Measurements from ENCODE around the gene MXRA8. TPM values are rescaled to one million over a fixed set of nuclear protein-coding genes. Genes with fewer than 3 reads are reported as not detected.
"Not testable (repeated sequence)": the region's sequence is repeated elsewhere in the genome, so short reads cannot be mapped to it uniquely, and the experiment has no call there.

Gene MXRA8
- total RNA-seq, 4 donors from 2014 or later: 78.2 to 147 (median 83.3) TPM

GRCh38 chr1:1371746-1372711, 13.7 kb upstream of the MXRA8 start:
- peak; percentile 74 for DNase-seq (ENCODE audit: low spot score)
- TF ChIP-seq CTCF (IDR thresholded peaks at IDR 0.05): peak in 2 of 3 donors; percentile 11 to 64
- no peak for ATAC-seq (ENCODE audit: low FRiP score)

DNA sequence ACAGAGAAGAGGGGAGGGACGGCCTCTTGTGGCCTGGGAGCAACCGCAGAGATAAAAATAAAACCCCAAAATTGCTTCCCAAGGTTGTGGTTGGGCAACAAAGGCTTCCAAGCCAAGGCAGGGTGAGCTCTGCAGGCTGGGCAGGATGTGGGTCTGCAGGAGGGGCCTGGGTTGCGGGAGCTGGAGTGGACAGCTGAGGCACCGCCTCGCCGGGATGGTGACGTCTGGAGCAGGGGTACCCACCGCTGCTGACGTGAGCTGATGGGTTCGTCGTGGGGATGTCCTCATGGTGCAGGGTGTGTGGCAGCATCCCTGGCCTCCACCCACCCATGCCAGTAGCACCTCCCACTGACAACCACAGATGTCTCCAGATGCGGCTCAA, 13.0 kb upstream of the MXRA8 start:
- no peak for ATAC-seq (ENCODE audit: low FRiP score)
- no peak for TF ChIP-seq CTCF (IDR thresholded peaks at IDR 0.05)
- no peak for DNase-seq (ENCODE audit: low spot score)

DNA sequence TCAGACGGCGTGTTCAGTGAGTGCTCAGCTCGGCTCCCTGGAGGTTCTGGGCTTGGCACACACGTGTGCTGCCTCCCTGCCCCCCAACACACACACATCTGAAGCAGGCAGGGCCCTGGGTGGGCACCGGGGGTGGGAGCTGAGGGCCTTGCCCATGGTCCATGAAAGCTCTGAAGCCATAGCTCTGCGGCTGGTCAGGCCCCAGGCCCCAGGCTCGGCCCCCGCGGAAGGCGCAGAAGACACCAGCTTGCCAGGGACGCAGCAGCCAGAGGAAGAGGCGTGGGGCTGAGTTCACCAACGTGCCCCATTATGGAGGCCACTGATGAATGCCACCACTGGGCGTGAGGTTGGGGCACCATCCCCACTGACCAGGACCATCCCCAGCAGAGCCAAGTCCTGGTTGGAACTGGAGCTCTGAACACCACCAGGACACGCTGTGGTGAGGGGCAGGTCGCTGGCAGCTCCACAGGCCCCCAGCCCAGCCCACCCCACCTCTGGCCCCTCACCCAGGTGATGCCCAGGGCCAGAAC, 12.5 kb upstream of the MXRA8 start:
- no peak for ATAC-seq (ENCODE audit: low FRiP score)
- TF ChIP-seq CTCF (IDR thresholded peaks at IDR 0.05): no peak
- DNase-seq (ENCODE audit: low spot score): no peak

DNA sequence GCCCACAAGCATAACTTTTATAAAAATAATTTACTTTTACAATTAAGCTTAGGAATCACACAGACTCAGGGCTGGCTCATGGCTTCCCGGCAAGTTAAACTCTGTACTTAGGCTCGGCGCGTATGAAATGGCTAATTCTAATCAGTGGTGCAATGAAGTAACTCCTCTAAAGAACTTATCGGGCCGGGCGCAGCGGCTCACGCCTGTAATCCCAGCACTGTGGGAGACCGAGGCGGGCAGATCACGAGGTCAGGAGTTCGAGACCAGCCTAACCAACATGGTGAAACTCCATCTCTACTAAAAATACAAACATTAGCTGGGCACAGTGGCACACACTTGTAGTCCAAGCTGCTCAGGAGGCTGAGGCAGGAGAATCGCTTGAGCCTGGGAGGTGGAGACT, 11.7 kb upstream of the MXRA8 start:
- ATAC-seq (ENCODE audit: low FRiP score); DNase-seq (ENCODE audit: low spot score): not testable (repeated sequence)

- no peak for TF ChIP-seq CTCF (IDR thresholded peaks at IDR 0.05)
- no peak for ATAC-seq (ENCODE audit: low FRiP score)
- DNase-seq (ENCODE audit: low spot score): no peak
Measured at GRCh38 chr1:1367315-1367714, 9.0 kb upstream of the MXRA8 start.

GRCh38 chr1:1366699-1367066, 8.3 kb upstream of the MXRA8 start:
- no peak for DNase-seq (ENCODE audit: low spot score)
- ATAC-seq (ENCODE audit: low FRiP score): no peak
- no peak for TF ChIP-seq CTCF (IDR thresholded peaks at IDR 0.05)

- ATAC-seq (ENCODE audit: low FRiP score) (no peak), DNase-seq (ENCODE audit: low spot score) (no peak)
- no peak for TF ChIP-seq CTCF (IDR thresholded peaks at IDR 0.05)
Measured at GRCh38 chr1:1365875-1366698, 7.7 kb upstream of the MXRA8 start.
